Progenitor cell of endocrine pancreas (in vitro differentiated cells): ENCODE results near the gene HYDIN. TPM values are rescaled to one million over a fixed set of nuclear protein-coding genes. Genes with fewer than 3 reads are reported as not detected.

Experiments
- DNase-seq: peaks from one replicate; pipeline ENCODE4 v3.0.0; 2021; ENCODE audit warnings: low spot score; ENCODE audit not compliant: unreplicated experiment
- H3K27ac Mint-ChIP-seq: 2 replicates; pipeline ENCODE4 v1.8.0; 2021; ENCODE audit warnings: mild to moderate bottlenecking, moderate library complexity, mixed read lengths
- H3K27me3 Mint-ChIP-seq: 2 replicates; pipeline ENCODE4 v1.8.0; 2021; ENCODE audit warnings: mixed read lengths
- H3K36me3 Mint-ChIP-seq: 2 replicates; pipeline ENCODE4 v1.8.0; 2022; ENCODE audit warnings: mixed read lengths; ENCODE audit not compliant: insufficient read depth
- H3K4me1 Mint-ChIP-seq: 2 replicates; pipeline ENCODE4 v1.8.0; 2021; ENCODE audit warnings: low read depth, mixed read lengths
- H3K4me3 Mint-ChIP-seq: 2 replicates; pipeline ENCODE4 v1.8.0; 2021; ENCODE audit warnings: low read depth, mild to moderate bottlenecking, moderate library complexity, mixed read lengths
- H3K9me3 Mint-ChIP-seq: 2 replicates; pipeline ENCODE4 v1.8.0; 2021; ENCODE audit warnings: low read depth, mixed read lengths
- total RNA-seq: library from RNA; stranded (reverse); gene quantifications from 2 replicates; pipeline ENCODE4 v1.2.1, GENCODE V29; 2021
- TF ChIP-seq, protein P1 (sequence below): fragments of 200-600 bp; sonication (generic); IDR thresholded peaks from one replicate; pipeline ENCODE4 v1.5.0; 2021; ENCODE audit warnings: antibody characterized with exemption, mild to moderate bottlenecking; ENCODE audit not compliant: unreplicated experiment

The HYDIN gene
- total RNA-seq, 1 donor from 2014 or later, result 21.7 TPM

DNA sequence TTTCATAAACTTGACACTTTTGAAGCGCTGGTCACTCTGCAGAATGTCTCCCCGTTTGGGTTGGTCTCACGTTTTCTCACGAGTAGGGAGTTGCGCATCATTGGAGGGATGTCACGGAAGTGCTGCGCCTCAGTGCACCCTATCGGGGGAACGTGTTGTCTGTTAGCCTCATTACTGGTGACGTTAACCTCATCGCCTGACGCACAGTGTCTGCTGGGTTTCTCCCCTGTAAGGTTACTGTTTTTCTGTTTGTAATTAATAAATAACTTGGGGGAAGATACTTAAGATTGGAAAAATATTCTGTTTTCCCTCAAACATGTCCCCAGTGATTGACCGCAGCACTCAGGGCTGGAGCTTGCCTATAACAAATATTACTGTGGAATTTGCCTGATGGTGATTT lies 456.3 kb downstream of the HYDIN start:
- no peak for DNase-seq
- TF ChIP-seq, protein P1, sequence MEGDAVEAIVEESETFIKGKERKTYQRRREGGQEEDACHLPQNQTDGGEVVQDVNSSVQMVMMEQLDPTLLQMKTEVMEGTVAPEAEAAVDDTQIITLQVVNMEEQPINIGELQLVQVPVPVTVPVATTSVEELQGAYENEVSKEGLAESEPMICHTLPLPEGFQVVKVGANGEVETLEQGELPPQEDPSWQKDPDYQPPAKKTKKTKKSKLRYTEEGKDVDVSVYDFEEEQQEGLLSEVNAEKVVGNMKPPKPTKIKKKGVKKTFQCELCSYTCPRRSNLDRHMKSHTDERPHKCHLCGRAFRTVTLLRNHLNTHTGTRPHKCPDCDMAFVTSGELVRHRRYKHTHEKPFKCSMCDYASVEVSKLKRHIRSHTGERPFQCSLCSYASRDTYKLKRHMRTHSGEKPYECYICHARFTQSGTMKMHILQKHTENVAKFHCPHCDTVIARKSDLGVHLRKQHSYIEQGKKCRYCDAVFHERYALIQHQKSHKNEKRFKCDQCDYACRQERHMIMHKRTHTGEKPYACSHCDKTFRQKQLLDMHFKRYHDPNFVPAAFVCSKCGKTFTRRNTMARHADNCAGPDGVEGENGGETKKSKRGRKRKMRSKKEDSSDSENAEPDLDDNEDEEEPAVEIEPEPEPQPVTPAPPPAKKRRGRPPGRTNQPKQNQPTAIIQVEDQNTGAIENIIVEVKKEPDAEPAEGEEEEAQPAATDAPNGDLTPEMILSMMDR, result no peak
- Mint-ChIP-seq H3K36me3 (peaks cover 8% of the 10 kb centered on the region), H3K4me3 (no peak overlapping the region), H3K27me3 (no peaks in the 10 kb centered on the region), H3K27ac (no peak overlapping the region), H3K9me3 (no peaks in the 10 kb centered on the region), H3K4me1 (no peaks in the 10 kb centered on the region)

DNA sequence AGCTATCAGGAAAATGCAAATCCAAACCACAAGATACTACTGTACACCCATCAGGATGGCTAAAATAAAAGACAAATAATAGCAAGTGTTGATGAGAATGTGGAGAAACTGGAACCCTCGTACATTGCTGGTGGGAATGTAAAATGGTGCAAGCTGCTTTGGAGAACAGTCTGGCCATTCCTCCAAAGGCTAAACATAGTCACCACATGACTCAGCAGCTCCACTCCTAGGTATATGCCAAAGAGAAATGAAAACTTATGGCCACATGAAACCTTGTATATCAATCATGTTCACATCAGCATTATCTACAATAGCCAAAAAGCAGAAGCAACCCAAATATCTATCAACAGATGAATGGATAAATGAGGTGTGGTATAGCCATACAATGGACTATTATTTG lies 458.0 kb downstream of the HYDIN start:
- Mint-ChIP-seq H3K27me3 (no peaks in the 10 kb centered on the region), H3K4me3 (no peak overlapping the region), H3K9me3 (no peaks in the 10 kb centered on the region), H3K27ac (no peak overlapping the region), H3K4me1 (no peaks in the 10 kb centered on the region), H3K36me3 (peaks cover 5% of the 10 kb centered on the region)
- no peak for DNase-seq
- TF ChIP-seq, protein P1, result no peak

DNA sequence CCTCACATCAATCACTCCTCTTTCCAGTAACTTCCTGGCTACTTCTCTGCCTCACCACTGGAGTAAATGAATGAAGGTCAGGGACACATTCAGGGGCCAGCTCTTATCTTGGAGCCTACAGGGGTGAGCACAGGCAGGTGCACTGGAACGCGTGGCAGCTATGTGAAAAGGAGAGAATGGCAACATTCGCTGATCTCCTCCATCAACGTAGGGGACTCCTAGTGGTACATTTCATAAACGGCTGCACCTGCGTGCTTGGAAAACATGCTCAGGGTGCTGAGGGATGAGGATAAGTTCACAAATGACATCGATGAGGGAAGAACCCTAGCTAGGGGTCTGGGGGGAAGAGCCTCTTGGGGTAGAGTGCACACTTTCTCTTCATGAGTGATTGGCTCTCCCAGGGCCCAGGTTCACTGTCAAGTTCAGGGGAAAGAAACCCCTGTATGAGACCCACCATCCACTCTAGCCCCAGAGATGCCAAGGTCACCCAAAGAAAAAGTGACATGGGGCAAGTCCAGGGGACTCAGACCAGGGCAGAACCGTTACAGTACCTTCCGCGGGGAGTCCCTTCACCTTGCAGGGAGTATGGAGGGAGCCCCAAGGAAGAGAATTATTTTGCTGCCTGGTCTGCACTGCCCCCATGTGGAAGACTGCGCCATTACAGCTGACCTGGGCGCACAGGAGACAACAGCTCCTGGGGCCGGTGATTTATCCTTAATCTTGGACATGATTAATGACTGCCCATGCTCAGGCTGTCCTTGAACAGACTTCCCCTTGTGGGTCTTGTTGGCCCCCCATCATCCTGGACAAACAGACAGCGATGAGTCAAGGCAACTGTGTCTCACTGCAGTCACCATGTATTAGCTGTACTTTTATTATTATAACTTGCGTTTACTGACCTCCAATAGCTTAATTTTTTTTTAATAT lies 459.6 kb downstream of the HYDIN start:
- Mint-ChIP-seq H3K27ac (no peak overlapping the region), H3K4me1 (no peaks in the 10 kb centered on the region), H3K4me3 (no peak overlapping the region), H3K9me3 (no peaks in the 10 kb centered on the region), H3K27me3 (no peaks in the 10 kb centered on the region), H3K36me3 (peaks cover 5% of the 10 kb centered on the region)
- TF ChIP-seq, protein P1, result peak; percentile 90
- DNase-seq, result peak; percentile 61

DNA sequence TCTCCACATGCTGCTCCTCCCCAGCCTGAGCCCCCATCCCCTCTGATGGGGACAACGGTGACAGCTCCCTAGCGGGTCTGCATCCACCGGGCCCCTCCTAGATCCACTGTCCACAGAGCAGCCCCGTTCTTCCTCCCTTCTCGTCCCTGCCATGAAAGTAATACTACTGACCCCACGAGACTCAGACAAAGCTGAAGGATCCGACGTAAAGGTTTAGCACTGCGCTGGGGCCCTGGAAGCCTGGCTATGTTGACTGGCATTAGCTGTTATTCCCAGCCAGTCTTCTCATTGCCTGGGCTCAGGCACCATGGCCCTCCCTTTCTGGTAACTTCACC lies 460.3 kb downstream of the HYDIN start:
- no peak for DNase-seq
- H3K36me3 Mint-ChIP-seq, result peaks cover 5% of the 10 kb centered on the region
- no peak overlapping the region for H3K27ac Mint-ChIP-seq
- no peak overlapping the region for H3K4me3 Mint-ChIP-seq
- no peaks in the 10 kb centered on the region for H3K27me3 Mint-ChIP-seq
- TF ChIP-seq, protein P1, result no peak
- no peaks in the 10 kb centered on the region for H3K4me1 Mint-ChIP-seq
- no peaks in the 10 kb centered on the region for H3K9me3 Mint-ChIP-seq

DNA sequence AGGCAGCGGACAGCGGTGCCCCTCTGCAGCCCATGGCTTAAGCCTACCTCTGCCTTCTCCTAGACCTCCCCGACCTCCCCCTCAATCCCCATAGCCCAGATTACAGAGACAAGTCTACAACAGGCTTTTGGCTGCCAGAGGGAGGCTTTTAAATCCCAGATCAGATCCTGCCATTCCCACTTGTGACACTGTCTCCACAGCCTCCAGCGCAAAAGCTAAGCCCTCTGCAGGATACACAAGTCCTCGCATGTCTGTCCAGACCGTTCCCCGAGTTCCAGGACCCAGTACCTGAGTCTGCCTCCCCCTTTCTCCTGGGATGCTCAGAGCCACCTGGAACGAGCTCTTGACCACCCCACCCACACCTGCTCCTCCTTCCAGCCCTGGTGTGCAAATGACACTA lies 460.8 kb downstream of the HYDIN start:
- Mint-ChIP-seq H3K4me3 (no peak overlapping the region), H3K27me3 (no peaks in the 10 kb centered on the region), H3K27ac (no peak overlapping the region), H3K9me3 (no peaks in the 10 kb centered on the region), H3K36me3 (peaks cover 5% of the 10 kb centered on the region), H3K4me1 (no peaks in the 10 kb centered on the region)
- DNase-seq, result no peak
- TF ChIP-seq, protein P1, result no peak
